NK-92 treated with Interleukin-12 subunit alpha and Interleukin-12 subunit beta, amount 100 ng/mL, for 24 hours (cell line): ENCODE data around the gene FBRS.
A peak's percentile ranks its signal among the peaks of the same experiment; 100 is the strongest.

ENCODE experiments used
- DNase-seq: peaks from one replicate; lab custom pipeline; 2025; lab: John Stamatoyannopoulos, UW

Gene FBRS

DNA sequence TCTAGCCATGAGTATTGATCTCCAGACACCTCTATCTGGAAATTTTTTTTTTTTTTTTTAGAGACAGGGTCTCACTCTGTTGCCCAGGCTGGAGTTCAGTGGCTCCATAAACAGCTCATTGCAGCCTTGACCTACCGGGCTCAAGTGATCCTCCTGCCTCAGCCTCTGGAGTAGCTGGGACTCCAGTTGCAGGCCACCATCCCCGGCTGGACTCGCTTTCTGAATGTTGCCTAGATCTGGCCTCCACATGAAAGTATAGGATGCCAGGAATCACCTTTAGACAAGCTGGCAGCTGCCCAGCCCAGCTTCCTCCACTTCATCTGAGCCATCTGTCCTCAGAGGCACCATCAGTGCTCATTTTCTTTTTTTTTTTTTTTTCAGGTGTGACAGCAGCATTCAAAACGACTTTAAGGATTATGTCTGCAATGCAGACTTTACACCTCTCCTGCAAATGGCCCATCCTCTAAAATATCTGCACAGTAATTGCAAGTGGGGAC is 13.8 kb upstream of the FBRS start:
- DNase-seq, result no peak

DNA sequence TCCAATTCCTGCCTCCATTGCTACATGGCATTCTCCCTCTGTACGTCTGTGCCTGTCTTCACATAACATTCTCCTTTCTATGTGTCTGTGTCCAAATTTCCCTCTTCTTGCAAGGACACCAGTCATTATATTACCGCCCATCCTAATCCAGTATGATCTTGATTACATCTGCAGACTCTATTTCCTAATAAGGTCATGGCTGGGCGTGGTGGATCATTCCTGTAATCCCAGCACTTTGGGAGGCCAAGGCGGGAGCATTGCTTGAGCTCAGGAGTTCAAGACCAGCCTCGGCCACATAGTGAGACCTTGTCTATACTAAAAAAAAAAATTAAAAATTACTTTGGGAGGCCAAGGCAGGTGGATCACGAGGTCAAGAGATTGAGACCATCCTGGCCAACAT is 12.5 kb upstream of the FBRS start:
- no peak for DNase-seq

DNA sequence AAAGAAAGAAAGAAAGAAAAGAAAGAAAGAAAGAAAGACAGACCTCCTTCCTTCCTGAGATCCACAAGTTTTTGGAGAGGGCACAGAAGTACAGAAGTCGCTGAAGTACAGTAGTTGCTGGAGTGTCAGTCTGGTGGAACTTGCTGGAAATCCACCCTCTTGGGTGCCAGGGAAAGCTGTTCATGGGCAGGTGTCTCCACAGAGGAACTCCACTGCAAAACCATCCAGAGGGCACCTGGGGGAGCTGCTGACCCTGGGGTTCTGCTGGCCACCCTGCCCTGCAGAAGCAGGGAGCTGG is 11.0 kb upstream of the FBRS start:
- no peak for DNase-seq

DNA sequence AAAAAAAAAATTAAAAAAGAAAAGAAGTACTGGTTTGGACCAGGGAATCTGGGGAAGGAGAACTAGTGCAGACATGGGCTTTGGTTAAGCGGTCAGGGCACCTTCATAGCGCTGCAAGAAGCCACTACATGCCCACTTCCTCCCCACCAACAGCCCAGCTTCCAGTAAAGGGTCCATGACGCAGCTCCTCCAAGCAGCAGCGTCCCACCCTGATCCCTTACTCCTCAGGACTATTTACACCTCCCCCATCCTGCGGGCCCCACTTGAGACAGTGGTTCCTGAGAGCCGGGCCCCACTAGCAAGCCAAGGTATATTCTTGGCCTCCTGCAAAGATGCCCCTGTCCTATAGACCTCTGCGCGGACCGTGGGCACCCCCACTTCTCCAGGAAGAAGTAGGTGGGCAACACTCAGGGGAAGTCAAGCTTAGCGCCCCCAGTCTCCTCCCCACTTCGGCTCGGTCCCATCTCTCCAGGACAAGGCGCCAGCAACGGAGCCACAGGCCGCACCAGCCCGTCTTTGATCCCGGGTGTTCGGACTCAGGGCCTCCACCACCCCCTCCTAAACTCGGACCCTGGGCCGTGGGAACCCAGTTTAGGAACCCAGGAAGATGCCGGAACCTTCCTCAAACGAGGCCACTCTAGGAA is 8.4 kb upstream of the FBRS start:
- DNase-seq, result no peak

DNA sequence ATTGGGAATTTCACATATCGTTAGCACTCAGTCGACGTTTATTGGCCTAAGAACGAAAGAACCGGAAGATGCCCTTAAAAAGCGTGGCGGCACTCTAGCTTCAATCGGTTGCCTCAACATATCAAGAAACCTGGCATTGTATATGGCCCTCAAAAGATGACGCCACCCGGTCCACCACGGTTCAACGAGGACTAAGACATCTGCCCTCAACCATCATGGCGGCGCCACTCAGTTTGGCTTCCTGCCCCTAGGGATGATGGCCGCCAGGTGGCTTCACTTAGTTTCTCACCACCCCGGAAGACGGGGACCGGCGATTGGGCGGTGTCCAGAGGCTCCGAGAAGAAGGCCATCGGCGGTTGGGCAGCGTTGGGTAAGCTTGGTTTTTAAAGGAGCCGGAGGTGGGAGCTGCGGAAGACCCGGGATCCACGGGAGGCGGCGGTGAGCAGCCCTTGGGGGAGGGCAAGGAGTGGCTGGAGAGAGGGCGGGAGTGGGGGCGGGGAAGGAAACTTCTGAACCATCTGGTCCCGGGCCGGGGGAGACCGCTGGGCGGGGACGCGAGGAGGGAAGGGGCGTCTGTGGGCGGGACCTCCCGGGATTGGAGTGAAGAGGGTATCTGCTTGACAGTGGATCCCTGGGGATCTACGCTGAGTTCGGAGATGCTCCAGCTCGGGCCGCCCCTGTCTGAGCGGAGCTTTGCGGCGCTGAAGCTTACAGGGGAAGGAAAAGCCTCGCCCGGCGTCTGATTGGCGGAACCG is 7.7 kb upstream of the FBRS start, which contains the start of gene PRR14:
TSS of gene PRR14 (plus strand) at position 592 of the 755 bp plus-strand sequence. CDS start 686 bp downstream, outside the sequence.
- DNase-seq, result peak; percentile 98

DNA sequence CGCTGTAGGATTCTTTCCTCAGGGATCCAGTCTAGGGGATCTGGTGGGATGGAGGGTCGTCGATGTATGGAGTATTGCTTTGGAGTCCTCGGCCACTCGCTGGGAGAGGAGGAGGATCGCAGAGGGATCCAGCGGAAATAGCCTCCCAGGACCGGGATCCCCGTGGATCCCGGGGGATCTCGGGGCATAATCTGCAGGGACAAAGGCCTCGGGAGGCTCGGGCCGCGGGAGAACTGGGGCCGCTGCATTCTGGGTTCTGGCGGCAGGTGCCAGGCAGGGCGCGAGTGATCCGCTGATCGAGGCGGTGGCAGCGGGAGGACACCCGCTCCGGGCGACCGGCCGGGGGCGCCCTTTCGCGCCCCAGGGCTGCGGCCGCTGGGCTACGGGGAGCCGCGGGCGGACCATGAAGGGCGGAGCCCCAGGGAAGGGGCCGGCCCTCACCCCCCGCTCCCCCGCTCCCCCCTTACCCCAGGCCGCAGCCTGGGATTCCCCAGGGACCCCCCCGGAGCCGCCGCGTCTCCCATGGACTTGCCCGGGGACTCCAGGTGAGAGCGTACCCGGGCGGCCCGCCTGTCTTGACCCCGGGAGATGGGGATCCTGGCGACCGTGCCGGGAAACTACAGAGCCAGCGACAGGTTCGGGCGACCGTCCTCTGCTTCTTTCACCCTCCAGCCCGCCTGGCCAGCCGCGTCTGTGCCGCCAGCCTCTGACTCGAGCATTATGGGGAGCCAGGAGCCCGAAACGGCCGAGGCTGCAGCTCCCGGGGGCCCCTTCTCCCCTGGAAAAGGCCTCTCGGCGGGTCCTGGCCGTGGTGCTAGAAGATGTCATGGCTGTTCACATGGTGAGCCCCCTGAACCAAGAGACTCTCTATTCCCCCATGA is 6.9 kb upstream of the FBRS start:
- DNase-seq, result peak; percentile 77

DNA sequence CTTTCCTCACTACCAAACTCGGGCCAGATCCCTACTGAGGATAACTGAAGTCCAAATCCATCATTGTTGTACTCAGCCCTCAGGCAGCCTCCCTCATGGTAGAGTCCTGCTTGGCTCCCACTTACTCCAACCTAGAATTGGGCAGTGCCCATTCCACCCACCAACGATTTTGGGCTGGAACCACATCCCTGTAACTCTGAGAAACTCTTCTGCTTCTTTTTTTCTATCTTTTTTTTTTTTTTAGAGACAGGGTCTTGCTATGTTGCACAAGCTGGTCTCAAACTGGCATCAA is 6.3 kb upstream of the FBRS start:
- DNase-seq, result no peak

DNA sequence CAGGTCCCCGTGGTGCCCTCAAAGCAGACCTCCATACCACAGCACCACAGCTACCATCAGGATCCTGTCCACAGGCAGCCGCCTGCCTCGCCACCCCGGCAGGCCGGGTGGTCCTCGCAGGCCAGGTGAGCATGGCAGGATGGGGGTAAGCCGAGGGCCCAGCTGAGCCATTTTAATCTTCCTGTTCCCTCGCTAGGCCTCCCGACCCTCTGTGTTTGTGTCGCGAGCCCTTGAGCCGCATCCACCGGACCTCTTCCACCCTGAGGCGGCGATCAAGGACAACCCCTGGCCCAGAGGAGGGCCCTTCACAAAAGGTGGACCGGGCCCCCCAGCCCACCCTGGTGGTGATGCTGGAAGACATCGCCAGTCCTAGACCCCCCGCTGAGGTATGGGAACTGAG is 5.5 kb upstream of the FBRS start:
- no peak for DNase-seq

DNA sequence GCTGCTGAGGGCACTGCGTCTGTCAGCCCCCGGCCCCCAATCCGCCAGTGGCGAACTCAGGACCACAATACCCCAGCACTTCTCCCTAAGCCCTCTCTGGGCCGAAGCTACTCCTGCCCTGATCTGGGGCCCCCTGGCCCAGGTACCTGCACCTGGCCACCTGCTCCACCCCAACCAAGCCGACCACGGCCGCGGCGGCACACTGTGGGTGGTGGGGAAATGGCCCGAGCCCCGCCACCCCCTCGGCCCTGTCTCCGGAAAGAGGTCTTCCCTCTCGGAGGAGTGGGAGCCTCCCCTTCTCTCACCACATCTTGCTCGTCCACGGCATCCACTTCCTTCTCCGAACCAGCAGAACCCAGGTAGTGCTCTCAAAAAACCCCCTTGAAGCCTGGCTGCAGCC is 3.4 kb upstream of the FBRS start:
- DNase-seq, result no peak

DNA sequence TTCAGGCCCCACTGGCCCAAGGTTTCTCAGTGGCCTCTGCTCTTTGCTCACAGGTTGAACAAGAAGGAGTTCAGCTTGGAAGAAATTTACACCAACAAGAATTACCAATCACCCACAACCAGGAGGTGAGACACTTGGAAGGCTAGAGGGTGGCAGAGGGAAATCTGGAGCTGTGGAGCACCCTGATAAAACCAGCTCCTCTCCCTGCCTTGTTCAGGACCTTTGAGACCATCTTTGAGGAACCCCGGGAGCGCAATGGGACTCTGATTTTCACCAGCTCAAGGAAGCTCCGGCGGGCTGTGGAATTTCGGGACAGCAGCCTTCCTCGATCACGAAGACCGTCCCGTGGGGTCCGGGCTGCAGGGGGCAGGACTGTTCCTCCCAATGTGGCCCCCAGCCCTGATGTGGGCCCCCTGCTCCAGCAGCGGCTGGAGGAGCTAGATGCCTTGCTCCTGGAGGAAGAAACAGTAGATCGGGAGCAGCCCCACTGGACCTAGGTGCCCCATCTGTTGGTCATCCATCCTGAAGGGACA is 2.4 kb upstream of the FBRS start:
- no peak for DNase-seq

DNA sequence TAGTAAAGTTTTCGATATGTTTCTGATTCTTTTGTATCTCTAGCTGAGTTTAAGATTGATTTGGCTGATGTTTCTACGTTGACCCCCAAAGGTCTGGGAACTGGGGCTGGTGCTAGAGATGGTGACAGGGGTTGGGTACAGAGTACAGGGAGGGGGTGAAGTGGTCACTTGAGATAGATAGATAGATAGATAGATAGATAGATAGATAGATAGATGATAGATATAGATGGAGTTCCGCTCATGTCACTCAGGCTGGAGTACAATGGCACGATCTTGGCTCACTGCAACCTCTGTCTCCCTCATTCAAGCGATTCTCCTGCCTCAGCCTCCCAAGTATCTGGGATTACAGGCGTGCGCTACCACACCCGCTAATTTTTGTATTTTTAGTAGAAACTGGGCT is 1.8 kb upstream of the FBRS start:
- DNase-seq, result no peak

DNA sequence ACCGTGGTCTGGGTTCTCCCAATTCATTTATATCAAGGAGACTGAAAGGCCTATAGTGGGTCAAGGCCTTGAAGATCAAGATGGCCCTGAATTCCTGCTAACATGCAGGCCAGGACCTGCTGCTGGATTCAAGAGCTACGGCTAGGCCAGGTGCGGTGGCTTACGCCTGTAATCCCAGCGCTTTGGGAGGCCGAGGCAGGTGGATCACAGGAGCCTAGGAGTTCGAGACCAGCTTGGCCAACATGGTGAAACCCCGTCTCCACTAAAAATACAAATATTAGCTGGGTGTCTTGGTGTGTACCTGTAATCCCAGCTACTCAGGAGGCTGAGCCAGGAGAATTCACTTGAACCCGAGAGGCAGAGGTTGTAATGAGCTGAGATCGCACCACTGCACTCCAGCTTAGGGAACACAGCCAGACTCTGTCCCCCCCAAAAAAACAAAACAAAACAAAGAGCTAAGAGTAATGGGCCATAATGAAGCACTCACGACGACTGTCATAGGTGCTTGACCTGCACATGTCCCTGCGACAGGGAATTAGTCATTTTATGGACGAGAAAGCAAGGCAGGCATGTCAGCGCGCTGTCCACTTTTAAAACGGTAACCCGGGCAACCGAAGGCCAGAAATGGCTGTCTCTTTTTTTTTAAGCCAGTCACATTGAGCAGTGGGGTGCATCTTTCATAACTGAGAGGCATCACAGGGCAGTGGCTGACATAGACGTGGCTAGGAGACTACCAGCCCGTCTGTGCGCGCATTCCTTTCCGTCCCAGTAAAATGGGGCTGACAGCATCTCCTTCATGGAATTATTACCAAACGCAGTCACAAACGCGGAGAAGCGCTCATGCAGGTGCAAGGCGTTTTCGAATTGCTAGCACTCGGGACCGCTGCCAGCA is 1.0 kb upstream of the FBRS start:
- no peak for DNase-seq

DNA sequence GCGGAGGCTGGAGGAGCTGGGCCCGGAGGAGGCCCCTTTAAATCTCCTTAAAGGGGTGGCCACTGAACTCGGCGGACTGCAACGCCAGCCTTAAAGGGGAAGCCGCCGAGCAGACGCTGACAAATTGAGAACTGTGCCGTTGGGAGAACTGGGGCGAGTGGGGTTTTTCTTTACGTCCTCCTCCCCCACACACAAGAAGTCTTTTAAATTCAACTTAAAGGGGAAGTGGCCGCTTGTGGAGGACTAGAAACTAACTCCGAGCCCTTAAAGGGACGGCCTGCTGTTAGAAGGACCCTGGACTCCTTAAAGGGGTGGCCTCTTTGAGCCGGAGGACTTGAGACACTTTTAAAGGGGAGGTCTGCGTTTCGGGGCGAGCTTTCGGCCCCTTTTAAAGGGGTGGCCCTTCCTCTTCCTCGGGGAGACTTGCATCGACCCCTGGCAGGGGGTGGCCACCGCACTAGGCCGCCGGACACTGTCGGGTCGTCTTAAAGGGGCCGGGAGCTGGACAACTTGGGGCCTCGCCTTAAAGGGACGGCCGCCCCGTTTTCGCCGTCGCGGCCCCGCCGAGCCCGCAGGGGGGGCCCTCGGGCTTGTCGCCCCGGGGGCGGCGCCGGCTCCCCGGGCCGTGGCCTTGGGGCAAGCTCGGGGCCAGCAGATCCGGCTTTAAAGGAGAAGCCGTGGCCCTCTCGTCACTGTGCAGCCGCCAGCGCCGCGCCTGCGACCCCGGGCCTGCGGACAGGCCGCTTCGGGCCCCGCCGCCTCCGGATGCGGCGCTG is 688 bp downstream of the FBRS start:
- DNase-seq, result peak; percentile 86

DNA sequence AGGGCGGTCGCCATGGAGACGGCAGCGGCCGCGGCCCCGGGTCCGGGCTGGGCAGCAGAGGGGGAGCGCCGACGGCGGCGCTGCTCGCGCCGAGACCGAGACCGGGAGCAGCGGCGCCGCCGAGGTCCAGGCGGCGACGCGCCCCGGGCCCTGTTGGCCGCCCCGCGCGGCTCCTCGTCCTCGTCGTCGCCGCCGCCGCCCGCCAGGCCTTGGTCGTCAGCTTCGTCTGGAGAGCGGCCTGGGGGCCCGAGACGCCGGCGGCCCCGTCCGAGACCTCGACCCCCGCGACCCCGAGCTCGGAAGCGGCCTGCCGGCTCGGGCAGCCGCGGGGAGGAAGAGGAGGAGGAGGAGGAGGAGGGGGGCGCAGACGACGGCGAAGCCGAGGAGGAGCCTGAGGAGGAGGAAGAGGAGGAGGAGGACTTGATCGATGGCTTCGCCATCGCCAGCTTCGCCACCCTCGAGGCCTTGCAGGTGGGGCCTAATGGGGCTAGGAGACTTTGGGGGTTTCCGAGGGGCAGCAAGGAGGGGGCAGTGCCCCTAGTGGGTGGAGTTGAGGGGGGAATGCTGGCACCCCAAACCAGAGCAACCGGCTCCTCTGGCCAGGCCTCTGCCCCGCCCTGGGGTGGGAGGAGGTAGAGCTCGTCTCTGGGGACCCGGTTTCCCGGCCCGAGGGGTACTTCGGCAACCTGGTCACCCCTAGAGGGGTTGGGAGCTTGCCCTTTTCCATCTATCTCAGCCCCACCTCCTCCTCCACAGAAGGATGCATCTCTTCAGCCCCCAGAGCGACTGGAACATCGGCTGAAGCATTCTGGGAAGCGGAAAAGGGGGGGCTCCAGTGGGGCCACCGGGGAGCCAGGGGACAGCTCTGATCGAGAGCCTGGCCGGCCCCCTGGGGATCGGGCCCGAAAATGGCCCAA is 1.5 kb downstream of the FBRS start:
- DNase-seq, result peak; percentile 52

DNA sequence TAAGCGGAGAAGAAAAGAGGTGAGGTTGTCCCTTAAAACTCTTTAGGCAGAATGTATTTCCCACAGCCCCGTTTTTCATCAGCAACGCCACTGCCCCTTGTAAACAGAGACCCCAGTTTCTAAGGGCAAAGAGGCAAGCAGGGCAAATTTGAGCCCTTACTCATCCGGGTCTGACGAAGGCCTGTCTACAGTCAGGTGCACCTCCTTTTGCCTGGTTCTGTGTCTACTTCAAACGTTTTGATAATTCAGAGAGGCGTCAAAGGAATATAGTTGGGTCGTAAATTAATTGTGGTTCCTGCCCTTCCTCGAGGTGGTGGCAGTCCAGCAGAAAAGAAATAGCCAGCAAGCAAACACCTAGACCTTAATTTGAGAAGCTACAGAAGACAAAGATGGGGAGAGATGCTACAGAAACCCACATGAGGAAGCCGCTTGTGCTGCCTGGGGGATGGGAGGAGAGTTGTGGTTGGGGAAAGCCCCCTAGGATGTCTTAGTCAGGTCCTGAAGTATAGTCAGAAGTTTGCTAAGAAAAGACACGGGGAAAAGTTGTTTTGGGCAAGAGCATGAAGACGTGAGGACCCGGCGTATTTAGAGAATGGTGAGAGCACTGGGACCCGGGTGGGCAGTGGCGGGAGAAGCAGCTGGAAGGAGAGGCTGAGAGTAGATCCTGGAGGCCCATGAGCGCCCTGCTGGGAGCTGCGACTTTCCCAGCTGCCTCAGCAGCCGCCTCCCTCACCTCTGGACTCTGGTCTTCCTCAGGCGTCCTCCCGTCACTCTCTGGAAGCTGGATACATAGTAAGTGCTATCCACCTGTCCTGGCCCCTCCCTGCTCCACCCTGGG is 2.4 kb downstream of the FBRS start:
- peak; percentile 56 for DNase-seq

DNA sequence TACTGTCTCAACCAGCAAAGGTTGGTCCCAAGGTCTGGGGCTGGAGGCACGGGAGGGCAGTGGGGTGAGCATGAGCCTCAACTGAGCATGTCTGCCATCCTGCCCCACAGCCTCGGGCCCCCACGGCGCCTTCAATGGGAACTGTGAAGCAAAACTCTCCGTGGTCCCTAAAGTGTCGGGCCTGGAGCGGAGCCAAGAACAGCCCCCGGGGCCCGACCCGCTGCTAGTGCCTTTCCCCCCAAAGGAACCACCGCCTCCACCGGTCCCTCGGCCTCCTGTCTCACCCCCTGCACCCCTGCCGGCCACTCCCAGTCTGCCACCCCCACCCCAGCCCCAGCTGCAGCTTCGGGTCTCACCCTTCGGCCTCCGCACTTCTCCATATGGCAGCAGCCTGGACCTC is 4.2 kb downstream of the FBRS start:
- DNase-seq, result no peak

DNA sequence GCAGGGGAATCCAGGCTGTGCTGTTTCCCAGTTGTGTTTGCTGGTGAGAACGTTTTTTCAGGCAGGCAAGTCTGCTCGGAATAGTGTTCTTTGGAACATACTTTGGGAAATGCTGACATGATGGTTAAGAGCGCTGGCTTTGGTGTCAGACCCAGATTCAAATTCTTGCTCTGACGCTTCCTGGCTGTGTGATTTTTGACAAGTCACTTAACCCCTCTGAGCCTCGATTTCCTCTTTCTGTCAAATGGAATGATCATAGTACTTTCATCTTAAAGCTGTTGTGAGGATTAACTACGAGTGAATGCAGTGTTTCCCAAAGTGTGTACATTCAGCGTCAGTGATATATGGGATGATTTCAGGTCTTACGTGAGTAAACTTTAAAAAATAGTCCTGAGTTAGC is 4.8 kb downstream of the FBRS start:
- DNase-seq, result no peak

DNA sequence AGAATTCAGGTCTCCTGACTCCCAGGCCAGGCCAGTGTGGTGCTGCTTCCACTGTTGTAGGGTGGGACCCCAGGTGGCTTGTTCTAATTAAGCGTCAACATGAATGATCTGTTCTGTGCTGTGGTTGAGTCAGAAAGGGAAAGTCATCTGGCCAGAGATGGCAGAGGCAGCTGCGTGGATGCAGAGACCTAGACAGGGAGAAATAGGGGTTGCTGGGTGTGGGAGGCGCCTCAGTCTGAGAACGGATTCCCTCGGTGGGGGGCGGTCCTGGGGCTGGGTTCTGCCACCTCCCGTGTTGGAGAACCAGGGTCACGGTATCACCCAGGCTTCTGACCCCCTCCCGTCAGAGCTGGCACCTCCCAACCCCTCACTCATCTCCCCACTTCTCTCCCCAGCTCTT is 5.6 kb downstream of the FBRS start:
- no peak for DNase-seq

DNA sequence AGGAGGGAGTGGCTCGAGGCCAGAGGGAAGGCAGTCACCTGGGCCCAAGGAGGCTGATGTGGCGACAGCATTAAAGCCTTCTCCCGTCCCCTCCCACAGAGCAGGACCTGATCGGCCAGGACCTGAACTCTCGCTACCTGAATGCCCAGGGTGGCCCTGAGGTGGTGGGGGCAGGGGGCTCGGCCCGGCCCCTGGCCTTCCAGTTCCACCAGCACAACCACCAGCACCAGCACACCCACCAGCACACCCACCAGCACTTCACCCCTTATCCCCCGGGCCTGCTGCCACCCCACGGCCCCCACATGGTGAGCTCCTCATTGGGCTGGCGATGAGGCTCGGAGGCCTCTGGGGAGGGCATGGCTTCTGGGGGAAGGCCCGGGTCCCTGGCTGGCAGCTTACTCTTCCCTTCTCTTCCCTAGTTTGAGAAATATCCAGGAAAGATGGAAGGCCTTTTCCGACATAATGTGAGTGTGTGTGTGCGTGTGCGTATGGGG is 6.4 kb downstream of the FBRS start:
- DNase-seq, result no peak
